Measurements from ENCODE around the gene TRIM25. TPM values are rescaled to one million over a fixed set of nuclear protein-coding genes. Genes with fewer than 3 reads are reported as not detected.

The TRIM25 gene
- total RNA-seq, 2 donors from 2014 or later = 139 to 215 TPM

- Mint-ChIP-seq H3K9me3 (peaks cover 0 to 6% of the 10 kb centered on the region in 2 donors), H3K27ac (peak overlapping the region; percentile 39 to 65), H3K36me3 (peaks cover 46 to 57% of the 10 kb centered on the region in 2 donors)
- DNase-seq (ENCODE audit: low spot score in 2 of 2) = peak in 1 of 2 donors; percentile 54
- ATAC-seq = peak in 1 of 2 donors; percentile 82
Measured at GRCh38 chr17:56887552-56888467, 26.0 kb downstream of the TRIM25 start.

- peak in 1 of 2 donors; percentile 1 for DNase-seq (ENCODE audit: low spot score in 2 of 2)
- Mint-ChIP-seq H3K27ac (peak overlapping the region; percentile 5 to 65), H3K36me3 (peaks cover 39 to 50% of the 10 kb centered on the region in 2 donors), H3K9me3 (peaks cover 0 to 6% of the 10 kb centered on the region in 2 donors)
- ATAC-seq = peak in 1 of 2 donors; percentile 7
Measured at GRCh38 chr17:56887105-56887504, 26.7 kb downstream of the TRIM25 start.

- H3K9me3 Mint-ChIP-seq = peaks cover 0 to 6% of the 10 kb centered on the region in 2 donors
- no peak for DNase-seq (ENCODE audit: low spot score in 2 of 2)
Measured at GRCh38 chr17:56886288-56886731, 27.5 kb downstream of the TRIM25 start.

GRCh38 chr17:56885312-56885657 lies 28.6 kb downstream of the TRIM25 start:
- H3K36me3 Mint-ChIP-seq = peaks cover 30 to 32% of the 10 kb centered on the region in 2 donors
- DNase-seq (ENCODE audit: low spot score in 2 of 2) (no peak), ATAC-seq (no peak)
- H3K27ac Mint-ChIP-seq = peak overlapping the region in 1 of 2 donors; percentile 9
- peaks cover 0 to 6% of the 10 kb centered on the region in 2 donors for H3K9me3 Mint-ChIP-seq

More at GRCh38 chr17:56886288-56886731, 27.5 kb downstream of the TRIM25 start:
- ATAC-seq = no peak
- Mint-ChIP-seq H3K27ac (peak overlapping the region; percentile 39 to 65), H3K36me3 (peaks cover 37 to 43% of the 10 kb centered on the region in 2 donors)

GRCh38 chr17:56884483-56885311 lies 29.2 kb downstream of the TRIM25 start:
- H3K36me3 Mint-ChIP-seq = peaks cover 24 to 28% of the 10 kb centered on the region in 2 donors
- H3K9me3 Mint-ChIP-seq = peaks cover 0 to 6% of the 10 kb centered on the region in 2 donors
- DNase-seq (ENCODE audit: low spot score in 2 of 2) = no peak
- ATAC-seq = no peak
- peak overlapping the region; percentile 9 to 68 for H3K27ac Mint-ChIP-seq

GRCh38 chr17:56883616-56884015 lies 30.2 kb downstream of the TRIM25 start:
- no peak for ATAC-seq
- Mint-ChIP-seq H3K9me3 (peaks cover 0 to 6% of the 10 kb centered on the region in 2 donors), H3K36me3 (peaks cover 14 to 18% of the 10 kb centered on the region in 2 donors), H3K27ac (no peak overlapping the region)
- no peak for DNase-seq (ENCODE audit: low spot score in 2 of 2)

- H3K36me3 Mint-ChIP-seq = no peaks in the 10 kb centered on the region
- H3K9me3 Mint-ChIP-seq = no peaks in the 10 kb centered on the region
Measured at GRCh38 chr17:56881685-56882295, 32.1 kb downstream of the TRIM25 start.

GRCh38 chr17:56880571-56880970 lies 33.3 kb downstream of the TRIM25 start:
- Mint-ChIP-seq H3K27ac (no peak overlapping the region), H3K9me3 (no peaks in the 10 kb centered on the region), H3K36me3 (no peaks in the 10 kb centered on the region)
- DNase-seq (ENCODE audit: low spot score in 2 of 2) (no peak), ATAC-seq (no peak)

More at GRCh38 chr17:56881685-56882295, 32.1 kb downstream of the TRIM25 start:
- no peak for DNase-seq (ENCODE audit: low spot score in 2 of 2)
- H3K27ac Mint-ChIP-seq = peak overlapping the region in 1 of 2 donors; percentile 65
- no peak for ATAC-seq

GRCh38 chr17:56880133-56880532 lies 33.7 kb downstream of the TRIM25 start:
- H3K9me3 Mint-ChIP-seq = no peaks in the 10 kb centered on the region
- no peak for ATAC-seq
- no peak for DNase-seq (ENCODE audit: low spot score in 2 of 2)
- no peaks in the 10 kb centered on the region for H3K36me3 Mint-ChIP-seq
- H3K27ac Mint-ChIP-seq = no peak overlapping the region

- no peaks in the 10 kb centered on the region for H3K9me3 Mint-ChIP-seq
- H3K27ac Mint-ChIP-seq = no peak overlapping the region
- DNase-seq (ENCODE audit: low spot score in 2 of 2) (no peak), ATAC-seq (no peak)
- no peaks in the 10 kb centered on the region for H3K36me3 Mint-ChIP-seq
Measured at GRCh38 chr17:56879280-56879679, 34.6 kb downstream of the TRIM25 start.

GRCh38 chr17:56876766-56877179 lies 37.1 kb downstream of the TRIM25 start:
- no peak for DNase-seq (ENCODE audit: low spot score in 2 of 2)
- Mint-ChIP-seq H3K27ac (no peak overlapping the region), H3K9me3 (no peaks in the 10 kb centered on the region), H3K36me3 (no peaks in the 10 kb centered on the region)
- ATAC-seq = no peak

GRCh38 chr17:56870081-56870651 lies 43.7 kb downstream of the TRIM25 start:
- Mint-ChIP-seq H3K36me3 (peaks cover 0 to 6% of the 10 kb centered on the region in 2 donors), H3K27ac (peak overlapping the region; percentile 91), H3K9me3 (no peaks in the 10 kb centered on the region)
- ATAC-seq (peak; percentile 85 to 92), DNase-seq (ENCODE audit: low spot score in 2 of 2) (peak in 1 of 2 donors; percentile 40)

- Mint-ChIP-seq H3K36me3 (peaks cover 0 to 6% of the 10 kb centered on the region in 2 donors), H3K27ac (peak overlapping the region; percentile 50 to 91), H3K9me3 (no peaks in the 10 kb centered on the region)
- no peak for ATAC-seq
- DNase-seq (ENCODE audit: low spot score in 2 of 2) = no peak
Measured at GRCh38 chr17:56868716-56869115, 45.1 kb downstream of the TRIM25 start.

- no peak for DNase-seq (ENCODE audit: low spot score in 2 of 2)
- H3K27ac Mint-ChIP-seq = no peak overlapping the region
- ATAC-seq = no peak
- peaks cover 0 to 6% of the 10 kb centered on the region in 2 donors for H3K36me3 Mint-ChIP-seq
- no peaks in the 10 kb centered on the region for H3K9me3 Mint-ChIP-seq
Measured at GRCh38 chr17:56867948-56868376, 45.9 kb downstream of the TRIM25 start.

- DNase-seq (ENCODE audit: low spot score in 2 of 2) (no peak), ATAC-seq (no peak)
- Mint-ChIP-seq H3K9me3 (no peaks in the 10 kb centered on the region), H3K36me3 (peaks cover 0 to 6% of the 10 kb centered on the region in 2 donors), H3K27ac (no peak overlapping the region)
Measured at GRCh38 chr17:56866496-56866895, 47.4 kb downstream of the TRIM25 start.

GRCh38 chr17:56866076-56866475 lies 47.8 kb downstream of the TRIM25 start:
- Mint-ChIP-seq H3K27ac (no peak overlapping the region), H3K9me3 (no peaks in the 10 kb centered on the region), H3K36me3 (peaks cover 0 to 6% of the 10 kb centered on the region in 2 donors)
- DNase-seq (ENCODE audit: low spot score in 2 of 2) (no peak), ATAC-seq (no peak)

Measured in activated naive CD4-positive, alpha-beta T cell treated with anti-CD3 and anti-CD28 coated beads, Interleukin-2, amount 50 U/mL, for 72 hours (primary cell).